ENCODE data around the gene GNPTAB. TPM values are rescaled to one million over a fixed set of nuclear protein-coding genes. Genes with fewer than 3 reads are reported as not detected.
"Not testable (repeated sequence)": the region's sequence is repeated elsewhere in the genome, so short reads cannot be mapped to it uniquely, and the experiment has no call there.

The GNPTAB gene
- total RNA-seq, 2 donors from 2014 or later = 24.0 to 28.3 TPM

GRCh38 chr12:101740566-101740965 lies 90.2 kb downstream of the GNPTAB start:
- TF ChIP-seq, protein P1, sequence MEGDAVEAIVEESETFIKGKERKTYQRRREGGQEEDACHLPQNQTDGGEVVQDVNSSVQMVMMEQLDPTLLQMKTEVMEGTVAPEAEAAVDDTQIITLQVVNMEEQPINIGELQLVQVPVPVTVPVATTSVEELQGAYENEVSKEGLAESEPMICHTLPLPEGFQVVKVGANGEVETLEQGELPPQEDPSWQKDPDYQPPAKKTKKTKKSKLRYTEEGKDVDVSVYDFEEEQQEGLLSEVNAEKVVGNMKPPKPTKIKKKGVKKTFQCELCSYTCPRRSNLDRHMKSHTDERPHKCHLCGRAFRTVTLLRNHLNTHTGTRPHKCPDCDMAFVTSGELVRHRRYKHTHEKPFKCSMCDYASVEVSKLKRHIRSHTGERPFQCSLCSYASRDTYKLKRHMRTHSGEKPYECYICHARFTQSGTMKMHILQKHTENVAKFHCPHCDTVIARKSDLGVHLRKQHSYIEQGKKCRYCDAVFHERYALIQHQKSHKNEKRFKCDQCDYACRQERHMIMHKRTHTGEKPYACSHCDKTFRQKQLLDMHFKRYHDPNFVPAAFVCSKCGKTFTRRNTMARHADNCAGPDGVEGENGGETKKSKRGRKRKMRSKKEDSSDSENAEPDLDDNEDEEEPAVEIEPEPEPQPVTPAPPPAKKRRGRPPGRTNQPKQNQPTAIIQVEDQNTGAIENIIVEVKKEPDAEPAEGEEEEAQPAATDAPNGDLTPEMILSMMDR (IDR thresholded peaks at IDR 0.05) = no peak
- DNase-seq (ENCODE audit: low spot score) = no peak
- Histone ChIP-seq H3K4me1 (ENCODE audit: control insufficient read depth in 1 of 2, low read depth in 2 of 2) (no peaks in the 10 kb centered on the region), H3K36me3 (peaks cover 12% of the 10 kb centered on the region), H3K9me3 (no peaks in the 10 kb centered on the region), H3K27ac (no peak overlapping the region), H3K4me3 (no peak overlapping the region), H3K27me3 (replicated peaks; ENCODE audit: insufficient read depth) (no peaks in the 10 kb centered on the region)
- no peak for ATAC-seq (ENCODE audit: insufficient number of reproducible peaks, low FRiP score, low read depth)

GRCh38 chr12:101738920-101739665 lies 91.7 kb downstream of the GNPTAB start, which contains the start of gene SYCP3:
SYCP3 (minus strand) TSS chr12:101739462; CDS start chr12:101737935, 1,527 bp downstream.
- TF ChIP-seq, protein P1 (IDR thresholded peaks at IDR 0.05) = no peak
- H3K36me3 ChIP-seq = peaks cover 10% of the 10 kb centered on the region
- H3K27ac ChIP-seq = no peak within 1 kb of the TSS
- ATAC-seq (ENCODE audit: insufficient number of reproducible peaks, low FRiP score, low read depth) = no peak
- no peak for DNase-seq (ENCODE audit: low spot score)
- no peak within 1 kb of the TSS for H3K4me3 ChIP-seq
- no peaks in the 10 kb centered on the region for H3K9me3 ChIP-seq
- H3K27me3 ChIP-seq (replicated peaks; ENCODE audit: insufficient read depth) = no peaks in the 10 kb centered on the region
- H3K4me1 ChIP-seq (ENCODE audit: control insufficient read depth in 1 of 2, low read depth in 2 of 2) = no peaks in the 10 kb centered on the region

DNA sequence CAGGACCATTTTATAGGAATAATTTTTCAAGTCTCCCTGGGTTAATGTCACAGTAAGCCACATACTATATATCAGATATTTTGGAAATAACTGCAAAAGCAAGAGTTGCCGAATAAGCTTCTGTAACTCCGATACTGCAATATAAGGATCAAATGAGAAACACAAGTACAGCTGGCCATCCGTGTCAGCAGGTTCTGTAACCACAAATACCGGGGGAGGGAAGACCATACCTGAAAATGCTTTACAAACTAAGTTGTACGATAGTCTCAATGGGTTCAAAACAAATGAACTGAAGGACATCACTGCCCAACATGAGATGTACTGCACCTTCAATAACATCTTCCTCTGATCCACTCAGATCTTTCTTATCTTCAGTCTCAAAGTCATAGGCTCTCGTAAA lies 93.3 kb downstream of the GNPTAB start:
- TF ChIP-seq, protein P1 (IDR thresholded peaks at IDR 0.05) = no peak
- Histone ChIP-seq H3K9me3 (no peaks in the 10 kb centered on the region), H3K4me1 (ENCODE audit: control insufficient read depth in 1 of 2, low read depth in 2 of 2) (no peaks in the 10 kb centered on the region), H3K4me3 (no peak overlapping the region), H3K27ac (no peak overlapping the region), H3K27me3 (replicated peaks; ENCODE audit: insufficient read depth) (no peaks in the 10 kb centered on the region), H3K36me3 (peaks cover 9% of the 10 kb centered on the region)
- ATAC-seq (ENCODE audit: insufficient number of reproducible peaks, low FRiP score, low read depth) = no peak
- no peak for DNase-seq (ENCODE audit: low spot score)

GRCh38 chr12:101734482-101734881 lies 96.3 kb downstream of the GNPTAB start:
- not testable (repeated sequence) for DNase-seq (ENCODE audit: low spot score); H3K27me3 ChIP-seq (replicated peaks; ENCODE audit: insufficient read depth); H3K9me3 ChIP-seq; H3K4me1 ChIP-seq (ENCODE audit: control insufficient read depth in 1 of 2, low read depth in 2 of 2); ATAC-seq (ENCODE audit: insufficient number of reproducible peaks, low FRiP score, low read depth); H3K4me3 ChIP-seq; H3K27ac ChIP-seq
- peaks cover 14% of the 10 kb centered on the region for H3K36me3 ChIP-seq

GRCh38 chr12:101733166-101733565 lies 97.6 kb downstream of the GNPTAB start:
- peaks cover 11% of the 10 kb centered on the region for H3K36me3 ChIP-seq
- ATAC-seq (ENCODE audit: insufficient number of reproducible peaks, low FRiP score, low read depth) = no peak
- no peaks in the 10 kb centered on the region for H3K4me1 ChIP-seq (ENCODE audit: control insufficient read depth in 1 of 2, low read depth in 2 of 2)
- DNase-seq (ENCODE audit: low spot score) = no peak
- H3K27me3 ChIP-seq (replicated peaks; ENCODE audit: insufficient read depth) = no peaks in the 10 kb centered on the region
- H3K9me3 ChIP-seq = no peaks in the 10 kb centered on the region
- TF ChIP-seq, protein P1 (IDR thresholded peaks at IDR 0.05) = no peak
- no peak overlapping the region for H3K4me3 ChIP-seq
- no peak overlapping the region for H3K27ac ChIP-seq
